Suprapubic skin (tissue), 4 donors: ENCODE data around the gene TSHZ2.

Experiments
- POLR2A ChIP-seq, 2 donors: fragments of 450-650 bp; IDR thresholded peaks; one replicate each; pipeline ENCODE4 v1.6.1; 2017; ENCODE audit warnings: antibody characterized with exemption in 2 of 2, mild to moderate bottlenecking in 2 of 2, moderate library complexity in 2 of 2
- POLR2AphosphoS5 ChIP-seq, 3 donors: sonication (generic); formaldehyde crosslinking; IDR thresholded peaks; one replicate each; pipeline ENCODE4 v1.6.1; 2017; ENCODE audit warnings: antibody characterized with exemption in 3 of 3
- TF ChIP-seq, protein P1 (sequence below), 2 donors: fragments of 200-600 bp in 1 of 2; fragments of 450-650 bp in 1 of 2; sonication (generic) in 1 of 2; IDR thresholded peaks; one replicate each; pipeline ENCODE4 v1.5.1; 2016 to 2019; ENCODE audit warnings: antibody characterized with exemption in 2 of 2, mild to moderate bottlenecking in 1 of 2, moderate library complexity in 1 of 2

DNA sequence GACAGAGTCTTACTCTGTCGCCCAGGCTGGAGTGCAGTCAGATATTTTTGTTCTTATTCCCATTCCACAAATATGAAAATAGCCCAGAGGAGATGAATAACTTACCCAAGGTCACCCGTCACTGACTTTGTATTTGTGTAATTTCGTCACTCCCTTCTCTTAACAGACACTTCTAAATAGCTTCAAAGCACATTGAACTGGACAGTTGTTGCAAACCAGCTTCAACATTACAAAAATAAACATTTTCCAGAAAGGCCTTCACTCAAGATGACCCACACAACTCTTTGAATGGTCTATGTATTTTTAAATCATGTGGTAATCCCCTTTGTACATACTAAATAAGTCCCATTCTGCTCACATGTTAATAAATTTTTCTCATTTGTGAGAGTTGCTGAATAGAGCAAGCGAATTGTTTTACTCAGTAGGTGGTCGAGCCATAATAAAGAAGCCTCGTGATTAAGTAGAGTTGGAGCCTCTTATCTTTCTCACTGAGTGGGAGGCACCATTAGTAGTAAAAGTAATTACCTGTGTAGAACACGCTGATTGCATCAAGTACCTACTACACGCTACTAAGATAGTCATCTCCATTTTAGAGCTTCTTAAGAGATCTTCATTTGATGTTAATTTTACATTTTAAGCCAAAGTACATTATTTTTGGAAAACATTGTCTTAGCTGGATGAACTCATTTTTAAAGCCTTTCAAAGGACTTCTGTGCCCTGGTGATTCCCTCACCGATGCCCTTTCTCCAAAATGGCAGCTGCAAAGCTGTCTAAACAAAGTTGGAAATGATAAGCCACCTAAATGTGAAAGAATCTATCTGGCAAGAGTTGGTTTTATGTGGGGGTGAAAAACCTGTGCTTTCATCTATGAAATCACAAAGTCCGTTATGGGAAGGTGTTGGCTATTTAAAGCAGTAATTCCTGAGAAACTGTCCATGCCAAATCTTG is 110.0 kb downstream of the TSHZ2 start:
- TF ChIP-seq, protein P1, sequence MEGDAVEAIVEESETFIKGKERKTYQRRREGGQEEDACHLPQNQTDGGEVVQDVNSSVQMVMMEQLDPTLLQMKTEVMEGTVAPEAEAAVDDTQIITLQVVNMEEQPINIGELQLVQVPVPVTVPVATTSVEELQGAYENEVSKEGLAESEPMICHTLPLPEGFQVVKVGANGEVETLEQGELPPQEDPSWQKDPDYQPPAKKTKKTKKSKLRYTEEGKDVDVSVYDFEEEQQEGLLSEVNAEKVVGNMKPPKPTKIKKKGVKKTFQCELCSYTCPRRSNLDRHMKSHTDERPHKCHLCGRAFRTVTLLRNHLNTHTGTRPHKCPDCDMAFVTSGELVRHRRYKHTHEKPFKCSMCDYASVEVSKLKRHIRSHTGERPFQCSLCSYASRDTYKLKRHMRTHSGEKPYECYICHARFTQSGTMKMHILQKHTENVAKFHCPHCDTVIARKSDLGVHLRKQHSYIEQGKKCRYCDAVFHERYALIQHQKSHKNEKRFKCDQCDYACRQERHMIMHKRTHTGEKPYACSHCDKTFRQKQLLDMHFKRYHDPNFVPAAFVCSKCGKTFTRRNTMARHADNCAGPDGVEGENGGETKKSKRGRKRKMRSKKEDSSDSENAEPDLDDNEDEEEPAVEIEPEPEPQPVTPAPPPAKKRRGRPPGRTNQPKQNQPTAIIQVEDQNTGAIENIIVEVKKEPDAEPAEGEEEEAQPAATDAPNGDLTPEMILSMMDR (IDR thresholded peaks at IDR 0.05) = no peak
- TF ChIP-seq POLR2AphosphoS5 (IDR thresholded peaks at IDR 0.05) = no peak
- TF ChIP-seq POLR2A (IDR thresholded peaks at IDR 0.05) = no peak
